NCI-H187 (cell line): ENCODE results near the gene WFS1.

ENCODE experiments used
- DNase-seq, 2 experiments: peaks; one replicate each; lab custom pipeline; 2025; lab: John Stamatoyannopoulos, UW

The WFS1 gene

DNA sequence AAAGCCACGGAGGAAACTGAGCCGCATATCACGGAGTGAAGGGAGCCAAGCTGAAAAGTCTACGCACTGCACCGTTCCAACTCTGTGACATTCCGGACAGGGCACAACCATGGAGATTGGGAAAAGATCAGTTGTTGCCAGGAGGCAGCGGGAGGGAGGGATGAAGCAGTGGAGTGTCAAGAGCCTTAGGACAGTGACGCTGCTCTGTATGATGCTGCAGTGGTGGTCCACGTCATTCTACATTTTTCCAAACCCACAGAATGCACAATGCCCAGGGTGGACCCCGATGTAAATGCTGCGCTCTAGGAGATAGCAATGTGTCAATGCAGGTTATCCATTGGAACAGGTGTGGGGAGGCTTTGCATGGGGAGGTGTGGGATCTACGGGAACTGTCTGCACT is 7.5 kb upstream of the WFS1 start:
- DNase-seq, result no peak

DNA sequence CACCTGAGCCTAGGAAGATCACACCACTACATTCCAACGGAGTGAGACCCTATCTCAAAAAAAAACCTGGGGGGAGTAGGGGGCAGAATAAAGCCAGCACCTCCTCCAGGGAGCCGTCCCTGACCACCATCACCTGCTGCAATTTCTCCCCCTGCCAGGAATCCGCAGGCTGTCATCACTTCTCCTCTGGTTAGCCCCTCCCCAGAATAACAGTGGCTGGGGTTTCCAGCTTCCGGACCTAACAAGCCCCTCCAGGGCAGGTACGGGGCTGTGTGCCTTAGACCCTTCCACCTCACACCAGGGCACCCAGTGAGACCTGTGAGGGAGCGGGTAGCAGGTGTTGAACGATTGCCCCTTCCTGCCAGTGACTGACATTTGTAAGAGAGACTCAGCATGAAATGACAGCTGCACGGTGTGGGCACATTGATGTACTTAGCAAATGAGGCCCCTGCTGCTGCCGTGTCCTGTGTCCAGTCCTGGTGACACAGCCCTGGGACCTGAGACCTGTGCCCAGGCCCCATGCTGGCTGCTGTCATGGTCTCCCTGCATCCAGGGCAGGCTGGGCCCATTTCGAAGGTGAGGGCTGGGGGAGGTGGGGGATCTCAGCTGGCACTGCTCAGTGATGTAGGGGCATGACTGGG is 6.7 kb upstream of the WFS1 start:
- DNase-seq, result no peak

DNA sequence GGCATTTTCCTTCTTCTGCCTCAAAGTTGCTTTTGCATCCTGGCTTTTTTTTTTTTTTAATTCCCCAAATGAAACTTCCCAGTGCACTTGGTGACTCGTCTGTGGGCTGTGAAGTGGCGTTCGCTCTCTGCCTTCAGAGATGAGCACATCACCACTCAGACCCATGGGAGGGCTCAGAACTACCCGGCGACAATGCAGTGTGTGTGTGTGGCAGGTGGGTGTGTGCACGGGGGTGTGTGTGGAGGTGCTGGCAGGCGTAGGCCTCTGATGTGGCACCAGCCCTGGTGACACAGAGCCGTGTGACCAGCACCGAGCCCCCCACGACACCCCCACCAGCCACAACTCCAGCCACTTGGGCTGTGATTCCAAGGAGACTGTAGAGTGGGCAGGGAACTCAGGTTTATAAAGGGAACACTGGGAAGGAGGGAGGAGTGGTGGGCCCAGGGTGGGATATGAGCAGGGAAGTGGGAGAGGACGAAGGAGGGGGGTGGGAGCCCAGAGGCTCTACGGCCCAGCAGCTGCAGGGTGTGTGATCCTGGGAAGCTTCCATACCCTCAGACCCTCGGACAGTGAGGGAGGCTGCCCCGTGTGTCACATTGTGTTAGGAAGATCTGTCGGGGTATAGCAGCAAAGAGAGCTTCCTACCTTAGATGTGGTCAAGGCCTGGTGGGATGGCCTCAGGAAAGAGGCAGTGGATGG is 6.0 kb upstream of the WFS1 start:
- DNase-seq, result no peak

DNA sequence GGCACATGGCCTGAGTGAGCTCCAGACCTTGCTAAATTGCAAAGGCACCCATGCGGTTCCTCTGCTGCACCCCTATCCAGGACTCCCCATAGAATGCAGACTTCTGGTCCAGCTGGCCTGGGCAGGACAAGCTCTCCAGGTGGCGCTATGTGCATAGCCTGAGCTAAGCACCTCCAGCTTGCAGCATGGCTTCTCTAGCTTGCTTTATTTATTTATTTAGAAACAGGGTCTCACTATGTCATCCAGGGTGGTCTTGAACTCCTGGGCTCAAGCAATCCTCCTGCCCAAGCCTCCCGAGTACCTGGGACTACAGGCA is 5.5 kb upstream of the WFS1 start:
- DNase-seq, result no peak

DNA sequence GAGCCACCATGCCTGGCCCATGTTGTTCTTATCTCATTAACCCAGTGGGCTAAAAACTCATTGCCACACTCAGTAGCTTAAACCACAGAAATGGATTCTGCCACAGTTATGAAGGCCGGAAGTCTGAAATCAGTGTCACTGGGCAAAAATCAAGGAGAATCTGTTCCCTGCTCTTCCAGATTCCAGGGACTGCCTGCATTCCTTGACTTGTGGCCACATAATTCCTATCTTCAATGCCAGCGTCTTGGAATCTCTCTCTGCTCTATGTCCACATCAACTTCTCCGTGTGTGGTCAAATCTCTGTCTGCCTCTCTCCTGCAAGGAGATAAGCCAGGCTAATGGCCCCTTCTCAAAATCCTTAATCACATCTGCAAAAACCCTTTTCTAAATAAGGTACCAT is 4.1 kb upstream of the WFS1 start:
- no peak for DNase-seq

DNA sequence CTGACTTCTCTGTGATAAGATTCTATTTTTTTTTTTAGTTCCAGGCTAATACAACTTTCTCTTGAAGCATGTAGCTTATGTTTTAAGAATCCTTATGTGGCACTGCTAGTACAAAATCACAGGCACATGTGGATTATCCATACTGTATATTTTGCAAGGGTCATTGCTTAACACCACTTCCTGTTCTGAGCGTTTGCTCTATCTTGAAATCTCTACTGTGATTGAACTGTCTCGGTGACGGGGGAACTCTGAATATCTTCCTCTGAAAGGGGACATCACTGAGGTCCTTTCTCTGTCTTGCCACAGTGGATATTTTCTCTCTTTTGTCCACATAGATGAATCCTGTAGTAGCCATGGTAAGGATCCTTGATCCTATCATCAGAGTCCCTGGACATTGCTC is 2.1 kb upstream of the WFS1 start:
- DNase-seq, result no peak

DNA sequence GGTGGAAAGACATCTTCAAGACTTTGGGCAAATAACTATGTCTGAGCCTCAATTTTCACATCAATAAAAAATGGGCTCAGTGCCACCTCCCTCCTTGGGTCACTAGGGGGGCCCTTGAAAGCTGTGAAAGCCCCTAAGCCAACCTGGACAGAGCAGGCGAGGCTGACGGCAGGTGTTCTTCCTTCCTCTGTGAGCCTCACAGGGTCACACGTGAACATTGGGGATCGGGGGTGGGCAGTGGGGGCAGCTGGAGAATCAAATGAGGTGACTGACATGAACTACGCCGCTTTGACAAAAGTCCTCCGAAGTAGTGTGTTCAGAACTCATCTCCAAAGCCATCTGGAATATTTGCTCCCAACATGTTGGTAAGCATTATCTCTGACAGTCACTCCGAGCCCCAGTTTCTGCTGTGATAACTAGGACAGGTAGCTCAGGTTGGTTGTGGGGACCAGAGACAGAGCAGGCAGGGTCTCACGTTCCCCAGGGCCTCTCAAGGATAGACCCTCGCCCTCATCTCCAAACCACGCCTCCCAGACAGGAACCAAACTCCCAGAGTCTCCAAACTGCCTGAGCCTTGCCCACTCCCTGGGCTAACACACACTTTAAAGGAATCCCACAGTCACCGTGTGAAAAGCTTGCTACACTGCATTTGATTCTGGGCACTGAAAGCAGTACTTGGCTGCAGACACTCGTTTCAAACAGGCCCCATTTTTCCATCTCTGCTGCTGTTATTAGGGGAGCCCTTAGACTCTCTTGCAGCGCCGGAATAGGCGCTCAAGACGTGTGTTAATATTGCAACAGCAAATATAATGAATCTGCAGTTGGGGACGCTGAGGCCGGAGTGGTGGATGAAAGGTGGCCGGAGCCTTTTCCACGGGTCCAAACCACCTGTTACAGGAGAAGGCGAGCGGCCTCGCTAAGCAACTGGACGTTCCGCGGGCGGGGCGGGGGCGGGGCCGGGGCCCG is 717 bp upstream of the WFS1 start:
- DNase-seq, result no peak

DNA sequence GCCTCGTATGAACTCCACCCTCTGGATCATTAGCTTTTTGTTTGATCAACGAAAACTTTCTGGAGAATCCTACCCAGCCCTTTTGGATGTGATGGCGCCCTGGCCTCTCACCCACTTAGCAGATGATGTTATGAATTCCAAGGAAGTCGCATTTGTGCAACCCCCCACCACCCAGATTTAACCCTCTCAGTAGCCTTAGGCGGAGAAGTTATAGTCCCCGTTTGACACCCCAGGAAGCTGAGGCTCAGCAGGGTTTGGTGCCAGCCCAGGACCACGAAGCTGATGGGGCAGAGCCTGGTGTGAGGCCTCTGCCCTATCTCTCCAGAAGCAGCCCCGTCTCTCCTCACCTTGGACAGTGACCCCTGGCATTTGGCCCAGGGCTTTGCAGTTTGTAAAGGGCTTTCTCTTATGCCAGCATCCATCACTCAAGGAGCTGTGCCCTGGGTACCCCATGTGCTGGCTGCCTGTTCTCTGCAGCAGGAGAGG is 1.0 kb downstream of the WFS1 start:
- DNase-seq, result no peak

DNA sequence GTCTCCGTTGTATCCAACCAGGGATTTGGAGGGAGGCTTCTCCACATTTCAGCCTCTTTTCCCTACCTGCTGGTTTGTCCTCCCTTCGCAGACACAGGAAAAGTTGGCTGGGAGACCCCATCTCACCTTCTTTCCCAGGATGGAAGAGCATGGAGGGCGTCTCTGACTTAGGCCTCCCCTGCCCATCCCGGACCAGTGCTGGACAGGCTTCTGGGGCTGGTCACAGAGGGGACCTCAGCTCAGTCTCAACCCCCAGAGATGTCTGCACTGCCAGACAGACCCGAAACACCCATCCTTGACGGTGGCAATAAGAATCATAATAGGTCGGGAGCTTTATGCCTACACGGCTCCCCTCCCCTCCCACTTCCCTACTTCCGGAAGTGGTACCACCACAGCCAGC is 1.6 kb downstream of the WFS1 start:
- no peak for DNase-seq

DNA sequence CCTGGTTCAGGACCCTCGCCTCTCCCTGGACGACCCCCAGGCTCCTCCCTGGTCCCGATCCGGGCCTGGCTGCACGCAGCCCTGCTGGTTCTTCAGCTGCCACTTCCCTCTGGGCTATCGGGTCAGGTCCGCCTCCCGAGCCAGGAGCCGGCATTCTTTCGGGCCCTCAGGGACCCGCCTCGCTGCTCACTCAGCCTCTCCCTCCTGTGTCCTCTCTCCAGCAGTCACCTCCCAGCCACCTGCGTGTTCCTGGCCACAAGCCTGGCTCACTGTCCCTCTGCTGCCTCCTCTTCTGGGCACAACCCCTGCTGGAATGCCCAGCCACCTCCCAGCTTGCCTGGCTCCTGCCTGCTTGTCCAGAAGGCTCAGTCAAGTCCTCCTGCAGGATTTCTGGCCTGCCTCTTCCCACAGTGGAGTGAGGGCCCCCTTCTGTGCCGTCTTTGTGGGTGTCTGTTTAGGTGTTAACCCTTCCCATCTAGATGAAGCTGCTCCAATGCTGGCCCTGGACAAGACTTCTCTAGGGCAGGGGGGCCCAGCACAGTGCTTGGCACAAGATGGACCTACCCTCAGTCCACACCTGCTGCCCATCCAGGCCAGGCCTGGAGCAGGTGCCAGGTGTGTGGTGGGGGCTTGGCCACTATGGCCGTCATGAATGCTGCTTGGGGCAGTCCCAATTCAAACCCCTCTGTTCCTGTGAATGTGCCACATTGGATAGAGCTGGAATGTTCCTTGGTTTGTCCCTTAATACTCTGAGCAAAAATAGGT is 2.2 kb downstream of the WFS1 start:
- DNase-seq, result no peak

DNA sequence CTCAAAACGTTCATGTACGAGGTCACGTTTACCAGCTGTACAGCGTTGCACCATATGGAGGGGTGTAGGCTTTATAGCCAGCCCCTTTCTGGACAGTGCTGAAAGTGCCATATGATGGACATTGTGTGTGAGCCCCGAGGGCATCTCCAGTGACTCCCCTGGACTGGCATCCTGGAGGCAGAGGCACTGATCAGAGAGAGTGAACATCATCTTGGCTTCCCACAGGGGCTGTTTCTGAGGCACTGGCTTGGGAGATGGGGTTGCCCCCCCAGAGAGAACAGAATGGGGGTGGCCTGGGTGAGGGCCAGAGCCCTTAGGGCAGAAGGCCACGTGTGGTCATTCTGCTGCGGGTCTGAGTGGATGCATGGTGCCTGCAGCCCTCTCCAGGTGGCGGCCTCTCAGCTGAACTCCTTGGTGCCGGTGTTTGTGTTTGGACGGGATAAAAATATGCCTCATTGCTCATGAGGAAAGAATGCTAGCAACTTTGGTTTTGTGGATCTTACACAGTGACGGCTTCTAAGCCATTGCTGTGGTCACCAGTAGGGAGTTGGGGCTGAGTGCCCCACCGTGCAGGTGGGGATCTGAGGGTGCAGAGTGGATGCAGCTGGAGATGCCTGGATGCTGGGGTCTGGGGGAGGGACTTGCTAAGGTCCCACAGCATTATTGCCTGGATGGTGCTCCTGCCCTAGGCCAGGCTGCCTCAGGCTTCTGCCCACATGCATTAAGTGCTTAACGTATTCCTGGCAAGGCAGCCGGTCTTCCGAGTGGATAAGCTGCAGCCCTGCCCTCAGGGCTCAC is 3.4 kb downstream of the WFS1 start:
- no peak for DNase-seq

DNA sequence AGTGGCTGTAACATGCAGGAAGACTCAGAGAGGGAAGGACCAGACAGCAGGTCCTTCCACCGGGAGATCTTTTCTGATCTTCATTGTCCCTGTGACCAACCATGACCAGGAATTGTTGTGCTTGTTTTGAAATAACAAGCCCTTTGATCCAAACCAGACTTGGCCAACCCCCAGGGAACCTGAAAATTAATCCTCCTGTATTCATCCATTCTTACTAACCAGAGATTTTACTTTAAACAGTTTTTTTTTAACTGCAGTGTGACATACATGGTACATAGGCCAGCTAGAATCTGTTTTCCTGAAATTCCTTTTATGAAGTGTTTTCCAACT is 4.0 kb downstream of the WFS1 start:
- no peak for DNase-seq

DNA sequence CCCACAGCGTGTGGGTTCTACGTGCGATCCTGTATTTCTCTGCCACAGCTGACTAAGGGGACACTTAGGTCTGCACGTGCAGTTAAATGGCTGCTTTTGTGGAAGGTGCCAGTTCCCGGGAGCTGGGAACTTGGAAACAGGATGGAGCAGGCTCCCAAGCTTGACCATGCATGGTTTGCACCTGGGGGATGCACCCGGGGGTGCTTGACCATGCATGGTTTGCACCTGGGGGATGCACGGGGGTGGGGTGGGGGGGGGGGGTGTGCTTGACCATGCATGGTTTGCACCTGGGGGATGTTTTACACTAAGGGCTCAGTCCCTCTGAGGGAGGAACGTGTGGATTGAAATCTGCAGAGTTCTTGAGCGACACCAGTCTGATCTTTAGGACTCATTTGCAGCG is 5.7 kb downstream of the WFS1 start:
- no peak for DNase-seq

DNA sequence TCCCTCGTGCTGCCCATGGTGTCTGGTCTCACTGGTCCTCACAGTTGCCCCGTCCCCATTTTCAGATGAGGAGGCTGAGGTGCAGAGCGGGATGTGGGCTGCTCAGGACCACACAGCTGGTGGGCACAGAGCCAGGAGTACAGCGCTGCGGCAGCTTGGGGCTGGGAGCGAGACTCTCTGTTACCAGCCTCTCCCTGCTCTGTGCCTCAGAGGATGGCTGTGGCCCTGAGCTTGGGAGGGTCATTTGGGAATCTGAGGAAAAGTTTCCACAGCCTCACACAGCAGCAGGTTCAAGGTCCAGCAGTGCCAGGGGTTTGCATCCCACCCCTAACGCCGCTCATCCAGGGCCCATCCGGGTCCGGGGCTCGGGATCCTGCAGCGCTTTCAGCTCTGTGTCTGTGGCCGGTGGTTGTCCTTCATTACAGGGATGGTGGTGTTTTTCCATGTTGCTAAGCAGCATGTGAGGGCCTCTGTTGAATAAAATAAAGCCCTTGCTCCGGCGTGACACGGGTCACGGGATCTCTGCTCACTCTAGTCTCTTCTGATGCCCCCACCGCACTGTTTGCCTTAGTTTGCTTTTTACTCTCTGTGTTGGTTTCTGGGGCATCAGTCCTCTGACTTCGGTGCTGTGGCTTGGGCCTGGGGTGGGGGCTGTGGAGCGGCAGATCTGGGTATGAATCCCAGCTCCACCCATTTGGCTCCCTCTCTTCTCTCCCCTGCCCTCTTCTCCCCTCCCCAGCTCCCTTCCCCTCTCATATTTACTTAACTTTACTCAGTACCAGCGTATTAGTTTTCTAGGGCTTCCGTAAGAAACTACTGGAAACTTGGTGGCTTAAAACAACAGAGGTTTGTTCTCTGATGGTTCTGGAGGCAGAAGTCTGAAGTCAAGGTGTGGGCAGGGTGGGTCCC is 6.5 kb downstream of the WFS1 start:
- DNase-seq, result no peak

DNA sequence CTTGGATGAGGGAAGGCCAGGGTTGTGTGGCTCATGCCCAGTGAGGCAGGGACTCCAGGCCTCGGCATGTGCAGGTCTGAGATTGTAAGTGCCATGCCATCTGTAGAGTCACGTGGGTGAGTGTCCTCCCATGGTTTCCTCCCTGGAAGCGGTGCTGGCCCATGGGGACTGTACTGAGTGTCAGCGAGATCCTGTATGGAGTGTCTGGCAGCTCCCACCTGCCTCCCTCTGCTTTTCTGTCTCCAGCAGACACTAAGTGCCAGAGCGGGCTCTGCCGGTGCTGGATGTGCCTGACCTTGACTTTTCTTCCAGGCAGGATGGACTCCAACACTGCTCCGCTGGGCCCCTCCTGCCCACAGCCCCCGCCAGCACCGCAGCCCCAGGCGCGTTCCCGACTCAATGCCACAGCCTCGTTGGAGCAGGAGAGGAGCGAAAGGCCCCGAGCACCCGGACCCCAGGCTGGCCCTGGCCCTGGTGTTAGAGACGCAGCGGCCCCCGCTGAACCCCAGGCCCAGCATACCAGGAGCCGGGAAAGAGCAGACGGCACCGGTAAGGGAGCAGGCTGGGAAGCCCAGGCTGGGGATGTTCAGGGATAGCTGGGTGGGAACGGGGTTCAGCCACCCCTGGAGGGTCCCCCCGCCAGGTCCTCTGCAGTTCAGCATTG is 7.6 kb downstream of the WFS1 start:
- DNase-seq, result no peak

DNA sequence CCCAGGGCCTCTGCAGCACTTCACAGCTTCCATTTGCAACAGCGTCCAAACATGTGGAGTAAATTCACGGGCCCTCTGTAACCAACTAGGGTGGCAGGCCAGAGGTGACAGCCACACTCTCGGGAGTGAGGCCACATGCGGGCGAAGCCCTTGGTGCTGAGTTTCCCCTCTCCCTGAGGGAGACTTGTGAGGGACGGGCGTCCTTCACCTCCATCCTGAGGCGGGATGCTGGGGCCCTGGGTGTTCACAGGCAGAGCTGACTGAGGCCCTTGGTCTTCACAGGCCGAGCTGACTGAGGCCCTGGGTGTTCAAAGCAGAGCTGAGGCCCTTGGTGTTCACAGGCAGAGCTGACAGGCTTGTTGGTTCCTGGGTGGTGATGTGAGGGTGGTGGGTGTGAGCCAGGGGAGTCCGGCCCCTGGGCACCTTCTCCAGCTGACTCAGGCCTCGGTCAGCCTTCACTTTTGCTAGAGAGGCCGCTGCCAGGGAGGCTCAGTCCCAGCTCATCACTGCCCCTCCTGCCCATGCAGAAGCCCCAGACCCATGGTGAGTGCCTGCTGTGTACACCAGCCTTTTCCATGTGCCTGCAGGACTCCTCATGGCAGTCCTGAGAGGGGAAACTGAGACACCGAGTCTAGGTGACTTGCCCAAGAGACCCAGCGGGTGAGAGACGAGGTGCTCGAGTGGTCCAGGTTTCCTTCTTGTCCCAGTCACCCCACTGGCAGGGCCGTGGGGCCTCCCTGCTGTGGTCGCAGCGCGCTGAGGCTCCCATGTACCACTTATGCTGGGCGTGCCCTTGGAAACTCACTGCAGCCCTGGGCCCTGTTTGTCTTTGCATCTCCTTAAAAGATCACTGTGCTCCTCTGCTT is 8.5 kb downstream of the WFS1 start:
- DNase-seq, result no peak

DNA sequence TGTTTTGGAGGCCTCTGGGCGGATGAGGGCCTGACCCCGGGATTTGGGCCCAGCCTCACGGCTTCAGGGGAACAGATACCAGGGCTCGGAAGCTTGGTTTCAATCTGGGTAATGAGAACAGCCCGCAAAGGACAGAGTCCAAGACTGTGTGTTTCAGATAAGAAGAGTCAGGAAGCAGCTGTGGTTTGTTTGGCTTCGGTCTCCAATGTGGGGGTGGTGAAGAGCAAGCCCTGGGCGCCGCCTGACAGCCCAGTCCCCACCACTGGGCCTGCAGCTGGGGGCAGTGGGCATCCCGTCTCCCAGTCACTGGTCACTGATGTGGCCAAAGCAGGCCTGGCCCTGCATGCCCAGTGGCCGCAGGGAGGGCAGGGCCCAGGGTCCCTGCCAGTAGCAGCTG is 9.1 kb downstream of the WFS1 start:
- no peak for DNase-seq

DNA sequence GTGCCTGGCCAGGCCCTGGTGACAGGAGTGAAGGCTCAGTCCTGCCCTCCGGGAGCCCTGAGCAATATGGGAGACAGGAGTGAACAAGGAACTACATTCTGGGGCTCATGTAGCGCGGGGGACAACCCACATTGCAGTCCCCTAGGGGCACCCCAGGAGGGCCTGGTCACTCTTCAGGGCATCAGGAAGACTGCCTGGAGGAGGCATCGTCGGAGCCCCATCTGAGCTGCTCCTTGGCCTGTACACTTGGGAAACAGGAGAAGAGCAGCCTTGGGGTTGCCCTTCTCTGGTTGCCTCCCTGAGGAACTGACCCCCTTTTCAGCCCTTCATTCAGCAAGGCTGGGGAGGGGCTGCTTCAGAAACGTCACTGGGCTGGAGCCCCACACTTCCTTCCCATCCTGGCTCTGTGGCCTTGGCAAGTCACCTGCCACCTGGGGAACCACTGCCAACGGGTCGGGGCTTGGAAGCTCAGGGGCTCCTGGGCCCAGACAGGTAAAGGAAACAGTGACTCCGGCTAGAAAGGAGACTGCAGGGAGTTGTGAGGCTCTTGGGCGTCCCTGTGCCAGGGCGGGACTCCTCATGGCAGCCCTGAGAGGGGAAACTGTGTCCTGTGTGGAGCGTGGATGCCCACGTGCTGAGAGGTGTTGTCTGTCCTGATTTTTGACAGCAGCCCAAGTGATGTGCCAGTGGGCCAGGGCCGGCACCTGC is 10.1 kb downstream of the WFS1 start:
- DNase-seq, result no peak
